Kidney epithelial cell (primary cell): ENCODE measurements around the gene C16orf86. TPM values are rescaled to one million over a fixed set of nuclear protein-coding genes. Genes with fewer than 3 reads are reported as not detected.

Experiments used
- DNase-seq: peaks from one replicate; pipeline ENCODE4 v3.0.0-alpha.2; 2010; ENCODE audit warnings: low read depth
- H3K27me3 ChIP-seq: 2 replicates; pipeline ENCODE4 v1.6.0; 2011; ENCODE audit warnings: low read length; ENCODE audit not compliant: control insufficient read depth, insufficient read depth
- H3K36me3 ChIP-seq: 2 replicates; pipeline ENCODE4 v1.5.1; 2011; ENCODE audit warnings: low read length; ENCODE audit not compliant: control insufficient read depth, insufficient read depth
- H3K4me3 ChIP-seq: 2 replicates; pipeline ENCODE4 v1.5.1; 2011; ENCODE audit warnings: low read depth, mild to moderate bottlenecking, control low read depth, low read length
- total RNA-seq: library from RNA; depleted of rRNA; stranded (reverse); fragments of >200 nt; gene quantifications from 2 replicates; pipeline ENCODE4 v1.2.3, GENCODE V29; 2015
- TF ChIP-seq, protein P1 (sequence below): IDR thresholded peaks from 2 replicates; pipeline ENCODE4 v1.5.1; 2011; ENCODE audit warnings: mild to moderate bottlenecking, moderate library complexity, low read length, control low read depth, inconsistent platforms; ENCODE audit not compliant: insufficient read depth, poor library complexity, severe bottlenecking

The C16orf86 gene
- total RNA-seq, 1 donor from 2014 or later, result 4.5 TPM

DNA sequence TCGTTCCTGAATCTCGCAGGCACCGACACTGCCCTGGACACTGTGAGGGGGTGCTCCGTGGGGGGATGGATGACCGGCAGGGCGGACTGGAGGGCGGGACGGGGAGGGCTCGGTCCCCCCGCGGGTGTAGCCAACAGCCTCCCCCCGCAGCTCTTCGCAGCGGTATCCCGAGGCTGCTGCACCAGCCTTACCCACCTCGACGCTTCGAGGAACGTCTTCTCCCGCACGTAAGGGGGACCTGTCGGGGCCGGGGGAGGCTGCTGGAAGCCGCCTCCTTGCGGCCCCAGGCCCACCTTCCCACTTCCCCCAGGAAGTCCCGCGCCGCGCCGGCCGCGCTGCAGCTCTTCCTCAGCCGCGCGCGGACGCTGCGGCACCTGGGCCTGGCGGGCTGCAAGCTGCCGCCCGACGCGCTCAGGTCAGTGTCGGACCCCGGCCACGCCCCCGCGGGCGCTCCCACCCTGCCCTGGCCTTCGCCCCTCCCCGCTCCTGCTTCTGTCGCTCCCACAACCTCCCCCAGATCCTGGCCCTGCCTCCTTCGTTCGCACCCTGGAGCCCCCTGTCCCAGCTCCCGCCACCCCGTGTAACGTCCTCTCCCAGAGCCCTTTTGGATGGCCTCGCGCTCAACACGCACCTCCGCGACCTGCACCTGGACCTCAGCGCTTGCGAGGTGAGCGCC, 18.4 kb upstream of the C16orf86 start:
- H3K36me3 ChIP-seq, result no peaks in the 10 kb centered on the region
- no peak overlapping the region for H3K4me3 ChIP-seq
- peaks cover 80% of the 10 kb centered on the region for H3K27me3 ChIP-seq
- no peak for DNase-seq
- TF ChIP-seq, protein P1, sequence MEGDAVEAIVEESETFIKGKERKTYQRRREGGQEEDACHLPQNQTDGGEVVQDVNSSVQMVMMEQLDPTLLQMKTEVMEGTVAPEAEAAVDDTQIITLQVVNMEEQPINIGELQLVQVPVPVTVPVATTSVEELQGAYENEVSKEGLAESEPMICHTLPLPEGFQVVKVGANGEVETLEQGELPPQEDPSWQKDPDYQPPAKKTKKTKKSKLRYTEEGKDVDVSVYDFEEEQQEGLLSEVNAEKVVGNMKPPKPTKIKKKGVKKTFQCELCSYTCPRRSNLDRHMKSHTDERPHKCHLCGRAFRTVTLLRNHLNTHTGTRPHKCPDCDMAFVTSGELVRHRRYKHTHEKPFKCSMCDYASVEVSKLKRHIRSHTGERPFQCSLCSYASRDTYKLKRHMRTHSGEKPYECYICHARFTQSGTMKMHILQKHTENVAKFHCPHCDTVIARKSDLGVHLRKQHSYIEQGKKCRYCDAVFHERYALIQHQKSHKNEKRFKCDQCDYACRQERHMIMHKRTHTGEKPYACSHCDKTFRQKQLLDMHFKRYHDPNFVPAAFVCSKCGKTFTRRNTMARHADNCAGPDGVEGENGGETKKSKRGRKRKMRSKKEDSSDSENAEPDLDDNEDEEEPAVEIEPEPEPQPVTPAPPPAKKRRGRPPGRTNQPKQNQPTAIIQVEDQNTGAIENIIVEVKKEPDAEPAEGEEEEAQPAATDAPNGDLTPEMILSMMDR, result no peak

DNA sequence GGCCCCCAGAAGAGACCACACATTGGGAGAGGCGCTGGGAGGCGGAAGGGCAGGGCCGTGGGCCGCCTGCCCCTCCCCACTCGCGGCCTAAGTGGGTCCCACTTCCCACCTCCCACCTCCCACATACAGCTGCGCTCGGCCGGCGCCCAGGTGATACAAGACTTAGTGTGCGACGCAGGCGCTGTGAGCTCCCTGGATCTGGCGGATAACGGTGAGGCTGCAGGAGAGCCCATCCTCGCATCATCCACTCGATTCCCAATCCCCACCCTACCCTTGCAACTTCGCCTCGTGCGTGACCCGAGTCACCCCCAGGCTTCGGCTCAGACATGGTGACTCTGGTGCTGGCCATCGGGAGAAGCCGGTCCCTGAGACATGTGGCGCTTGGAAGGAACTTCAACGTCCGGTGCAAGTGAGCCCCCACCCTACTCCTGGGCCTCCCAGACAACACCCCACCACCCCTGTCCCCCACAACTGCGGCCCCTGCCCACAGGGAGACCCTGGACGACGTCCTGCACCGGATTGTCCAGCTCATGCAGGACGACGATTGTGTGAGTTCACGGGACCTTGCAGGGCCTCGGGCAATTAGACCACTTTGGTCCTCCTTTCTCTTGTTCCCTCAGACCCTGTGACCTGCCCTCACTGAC, 17.7 kb upstream of the C16orf86 start:
- DNase-seq, result no peak
- peaks cover 84% of the 10 kb centered on the region for H3K27me3 ChIP-seq
- TF ChIP-seq, protein P1, result no peak
- H3K36me3 ChIP-seq, result no peaks in the 10 kb centered on the region
- H3K4me3 ChIP-seq, result no peak overlapping the region

DNA sequence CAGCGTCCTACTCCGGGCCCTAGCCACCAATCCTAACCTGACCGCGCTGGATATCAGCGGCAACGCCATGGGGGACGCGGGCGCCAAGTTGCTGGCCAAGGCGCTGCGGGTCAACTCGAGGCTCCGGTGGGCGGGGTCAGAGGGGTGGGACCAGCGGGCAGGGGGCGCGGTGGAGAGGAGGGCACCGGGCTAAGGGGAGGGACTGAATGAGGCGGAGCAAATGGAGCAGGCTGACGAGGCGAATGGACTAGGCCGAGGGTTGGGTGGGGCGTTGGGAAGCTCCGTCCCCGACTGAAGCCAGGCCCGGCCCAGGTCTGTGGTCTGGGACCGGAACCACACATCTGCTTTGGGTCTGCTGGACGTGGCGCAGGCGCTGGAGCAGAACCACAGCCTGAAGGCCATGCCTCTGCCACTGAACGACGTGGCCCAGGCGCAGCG, 17.1 kb upstream of the C16orf86 start:
- H3K4me3 ChIP-seq, result no peak overlapping the region
- no peak for DNase-seq
- H3K36me3 ChIP-seq, result no peaks in the 10 kb centered on the region
- TF ChIP-seq, protein P1, result no peak
- peaks cover 89% of the 10 kb centered on the region for H3K27me3 ChIP-seq

DNA sequence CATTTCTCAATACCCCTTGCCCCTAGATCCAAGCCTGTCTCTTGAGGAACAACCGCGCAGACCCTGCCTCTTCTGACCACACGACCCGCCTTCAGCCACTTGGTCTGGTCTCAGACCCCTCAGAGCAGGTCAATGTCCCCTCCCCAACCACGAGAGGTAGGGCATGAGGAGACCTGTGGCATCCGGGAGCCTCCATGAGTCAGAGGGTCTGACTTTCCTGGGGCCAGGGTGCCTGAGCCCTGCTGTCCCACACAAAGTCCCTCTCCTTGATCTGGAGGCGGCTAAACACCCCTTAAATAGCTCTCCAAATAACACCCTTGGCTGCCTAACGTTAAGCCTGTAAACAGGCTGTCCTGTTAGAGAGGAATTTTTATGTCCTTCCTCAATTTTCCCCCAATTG, 16.6 kb upstream of the C16orf86 start:
- TF ChIP-seq, protein P1, result no peak
- Histone ChIP-seq H3K36me3 (no peaks in the 10 kb centered on the region), H3K4me3 (no peak overlapping the region), H3K27me3 (peaks cover 92% of the 10 kb centered on the region)
- DNase-seq, result no peak

DNA sequence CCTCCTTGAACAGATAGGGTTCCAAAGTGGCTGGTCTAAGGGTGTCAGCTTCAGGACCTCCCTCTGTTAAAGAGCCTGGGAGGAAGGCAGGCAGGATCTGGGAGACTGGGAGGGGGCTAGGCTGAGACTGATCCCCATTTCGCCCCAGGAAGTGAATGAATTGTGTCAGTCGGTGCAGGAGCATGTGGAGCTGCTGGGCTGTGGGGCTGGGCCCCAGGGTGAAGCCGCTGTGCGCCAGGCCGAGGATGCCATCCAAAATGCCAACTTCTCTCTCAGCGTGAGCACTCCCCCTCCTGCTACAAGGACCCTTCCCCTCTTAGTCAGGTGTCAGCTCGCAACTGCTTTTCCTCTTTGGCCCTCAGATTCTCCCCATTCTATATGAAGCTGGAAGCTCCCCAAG, 15.6 kb upstream of the C16orf86 start:
- TF ChIP-seq, protein P1, result no peak
- Histone ChIP-seq H3K36me3 (no peaks in the 10 kb centered on the region), H3K27me3 (peaks cover 82% of the 10 kb centered on the region), H3K4me3 (no peak overlapping the region)
- DNase-seq, result no peak

DNA sequence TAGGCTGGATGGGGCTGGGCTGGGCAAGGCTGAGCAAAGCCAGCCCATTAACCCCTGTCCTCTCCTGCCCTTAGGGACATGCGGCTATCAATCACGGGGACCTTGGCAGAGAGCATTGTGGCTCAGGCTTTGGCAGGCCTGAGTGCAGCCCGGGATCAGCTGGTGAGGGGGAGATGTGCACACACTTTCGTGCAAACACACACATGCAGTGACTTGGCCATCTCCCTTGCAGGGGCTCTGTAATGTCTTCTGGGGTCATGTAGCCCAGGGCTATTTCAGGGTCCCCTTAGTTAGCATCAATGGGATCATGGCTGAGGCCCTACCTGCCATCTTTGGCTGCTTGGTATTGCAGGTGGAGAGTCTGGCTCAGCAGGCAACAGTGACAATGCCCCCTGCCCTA, 14.8 kb upstream of the C16orf86 start:
- TF ChIP-seq, protein P1, result no peak
- peaks cover 76% of the 10 kb centered on the region for H3K27me3 ChIP-seq
- no peaks in the 10 kb centered on the region for H3K36me3 ChIP-seq
- H3K4me3 ChIP-seq, result no peak overlapping the region
- no peak for DNase-seq
